ENCODE measurements around the gene HECTD2.
"Not testable (repeated sequence)": the region's sequence is repeated elsewhere in the genome, so short reads cannot be mapped to it uniquely, and the experiment has no call there.

HECTD2 gene

DNA sequence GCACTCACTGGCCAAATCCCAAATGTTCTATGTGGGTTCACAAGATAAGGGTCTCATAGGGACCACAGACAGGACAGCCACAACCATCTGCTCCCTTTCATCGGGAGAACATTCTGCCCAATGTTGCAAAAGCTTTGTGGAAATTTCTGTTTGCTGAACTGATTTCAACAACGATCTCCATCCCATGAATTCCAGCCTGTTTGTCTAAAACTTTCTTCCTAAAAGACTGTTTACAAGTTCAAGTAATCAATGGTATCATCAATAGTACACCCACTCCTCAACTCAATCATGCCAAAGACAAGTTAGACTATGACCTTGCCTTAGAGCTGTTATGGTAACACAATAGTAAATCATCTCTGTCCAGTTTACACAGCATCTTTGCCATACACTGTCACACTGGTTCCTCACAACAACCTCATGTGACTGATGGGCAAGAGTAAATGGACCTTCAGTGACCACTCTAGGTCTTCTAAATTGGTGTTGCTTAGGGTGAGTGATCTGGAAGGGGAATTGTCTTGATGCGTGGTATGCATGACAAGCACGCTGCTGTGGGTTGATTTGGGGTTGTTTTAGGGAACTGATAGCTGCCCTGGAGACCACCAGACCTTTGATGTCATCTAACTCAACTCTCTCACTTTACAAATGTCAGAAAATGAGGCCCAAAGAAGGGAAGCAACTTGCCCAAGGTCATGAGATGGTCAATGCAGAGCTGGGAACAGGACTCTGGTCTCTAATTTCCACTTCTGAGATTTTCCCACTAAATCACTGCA lies 127.7 kb downstream of the HECTD2 start:
- no peak for DNase-seq (ENCODE audit: low spot score)

DNA sequence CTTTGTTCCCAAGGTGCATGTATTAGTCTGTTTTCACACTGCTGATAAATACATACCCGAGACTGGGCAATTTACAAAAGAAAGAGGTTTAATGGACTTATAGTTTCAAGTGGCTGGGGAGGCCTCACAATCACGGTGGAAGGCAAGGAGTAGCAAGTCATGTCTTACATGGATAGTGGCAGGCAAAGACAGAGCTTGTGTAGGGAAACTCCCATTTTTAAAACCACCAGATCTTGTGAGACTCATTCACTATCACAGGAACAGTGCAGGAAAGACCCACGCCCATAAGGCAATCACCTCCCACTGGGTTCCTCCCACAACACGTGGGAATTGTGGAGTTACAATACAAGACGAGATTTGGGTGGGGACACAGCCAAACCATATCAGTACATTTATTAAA lies 129.8 kb downstream of the HECTD2 start:
- no peak for DNase-seq (ENCODE audit: low spot score)

DNA sequence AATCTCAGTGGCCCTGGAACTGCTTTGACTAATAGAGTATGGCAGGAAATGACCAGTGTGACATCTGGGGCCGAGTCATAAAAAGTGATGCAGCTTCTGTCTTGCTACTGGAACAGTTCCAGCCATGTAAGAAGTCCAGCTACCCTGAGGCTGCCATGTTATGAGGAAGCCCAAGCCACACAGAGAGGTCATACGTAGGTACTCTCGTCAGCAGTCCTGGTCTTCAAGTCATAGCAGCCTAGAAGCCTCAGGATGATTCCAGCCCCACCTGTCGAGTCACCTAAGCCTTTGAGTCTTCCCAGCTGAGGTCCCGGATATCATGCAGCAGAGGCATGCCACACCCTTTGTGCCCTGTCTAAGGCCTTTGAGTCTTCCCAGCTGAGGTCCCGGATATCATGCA lies 130.6 kb downstream of the HECTD2 start:
- DNase-seq (ENCODE audit: low spot score): no peak

GRCh38 chr10:91541481-91541880 lies 131.3 kb downstream of the HECTD2 start:
- no peak for DNase-seq (ENCODE audit: low spot score)

- DNase-seq (ENCODE audit: low spot score): no peak
These were observed 135.2 kb downstream of the HECTD2 start for GRCh38 chr10:91545384-91545783.

DNA sequence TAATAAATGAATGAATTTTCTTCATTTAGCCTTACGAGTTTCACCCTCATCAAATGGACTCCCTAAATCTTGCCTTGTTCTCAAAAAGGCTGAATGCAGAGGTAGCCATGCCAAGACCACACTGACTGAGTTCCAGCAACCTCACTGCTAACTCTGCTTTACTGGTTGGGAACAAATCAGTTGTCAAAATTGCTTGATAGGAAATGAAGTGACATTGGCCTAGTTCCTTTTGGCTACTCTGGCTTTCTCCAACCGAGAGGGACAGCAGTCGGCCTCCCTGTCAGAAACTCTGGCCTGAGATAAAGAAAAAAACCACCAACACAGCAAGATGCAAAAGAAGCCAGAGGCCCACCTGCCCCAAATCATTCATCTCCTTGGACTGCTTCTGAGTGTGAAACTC lies 135.7 kb downstream of the HECTD2 start:
- no peak for DNase-seq (ENCODE audit: low spot score)

DNA sequence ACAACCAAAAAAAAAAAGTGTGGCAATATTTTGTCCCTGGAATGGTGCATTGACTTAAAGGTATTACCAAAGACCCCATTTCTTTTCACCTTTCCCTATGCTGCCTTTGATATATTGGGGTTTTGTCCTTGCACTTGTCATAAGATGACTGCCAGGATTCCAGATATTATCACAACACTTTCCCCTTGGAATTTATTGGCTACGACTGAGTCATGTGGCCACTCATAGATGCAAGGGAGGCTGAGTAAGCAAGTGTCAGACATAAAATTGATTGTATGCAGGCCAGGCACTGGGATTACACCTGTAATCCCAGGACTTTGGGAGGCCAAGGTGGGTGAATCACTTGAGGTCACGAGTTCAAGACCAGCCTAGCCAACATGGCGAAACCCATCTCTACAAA lies 139.1 kb downstream of the HECTD2 start:
- DNase-seq (ENCODE audit: low spot score): no peak

DNA sequence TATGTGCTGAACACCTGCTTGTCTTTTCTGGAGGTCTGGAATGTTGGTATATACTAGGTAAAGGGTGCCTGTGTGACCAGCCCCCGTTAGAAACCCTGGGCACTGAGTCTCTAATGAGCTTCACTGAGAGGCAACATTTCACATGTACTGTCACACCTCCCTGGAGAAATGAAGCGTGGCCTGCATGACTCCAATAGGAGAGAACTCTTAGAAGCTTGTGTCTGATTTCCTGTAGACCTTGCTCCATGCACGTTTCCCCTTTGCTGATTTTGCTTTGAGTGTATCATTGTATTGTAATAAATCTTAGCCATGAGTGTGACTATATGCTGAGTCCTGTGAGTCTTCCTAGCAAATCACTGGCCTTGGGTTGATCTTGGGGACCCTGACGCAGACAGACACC lies 139.9 kb downstream of the HECTD2 start:
- DNase-seq (ENCODE audit: low spot score): no peak

- peak; percentile 53 for DNase-seq (ENCODE audit: low spot score)
These were observed 141.7 kb downstream of the HECTD2 start for GRCh38 chr10:91551856-91552255.

GRCh38 chr10:91552274-91553095 lies 142.3 kb downstream of the HECTD2 start:
- peak; percentile 38 for DNase-seq (ENCODE audit: low spot score)

- DNase-seq (ENCODE audit: low spot score): no peak
These were observed 145.3 kb downstream of the HECTD2 start for GRCh38 chr10:91555455-91555854.

GRCh38 chr10:91556691-91557566 lies 146.8 kb downstream of the HECTD2 start:
- no peak for DNase-seq (ENCODE audit: low spot score)

DNA sequence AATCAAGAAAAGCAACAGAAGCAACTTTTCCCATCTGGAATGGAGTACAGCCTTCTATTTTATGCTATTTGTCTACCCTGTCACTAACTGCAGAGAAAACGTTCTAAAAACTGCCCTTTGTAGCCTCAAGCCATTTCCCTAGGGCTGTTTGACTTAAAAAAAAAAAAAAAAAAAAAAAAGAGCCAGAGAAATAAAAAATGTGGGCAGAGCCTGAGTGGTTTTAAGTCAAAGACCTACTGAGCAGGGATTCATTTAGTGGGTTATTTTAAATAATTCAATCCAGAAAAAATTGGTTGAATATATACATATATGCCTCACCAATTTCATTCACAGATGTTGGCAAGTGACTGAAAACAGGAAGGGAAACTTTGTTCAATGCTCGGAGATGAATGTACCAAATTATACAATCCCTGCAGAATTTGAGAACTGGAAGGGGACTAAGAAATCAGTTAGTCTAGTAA lies 147.5 kb downstream of the HECTD2 start:
- no peak for DNase-seq (ENCODE audit: low spot score)

GRCh38 chr10:91558473-91558872 lies 148.3 kb downstream of the HECTD2 start:
- no peak for DNase-seq (ENCODE audit: low spot score)

DNA sequence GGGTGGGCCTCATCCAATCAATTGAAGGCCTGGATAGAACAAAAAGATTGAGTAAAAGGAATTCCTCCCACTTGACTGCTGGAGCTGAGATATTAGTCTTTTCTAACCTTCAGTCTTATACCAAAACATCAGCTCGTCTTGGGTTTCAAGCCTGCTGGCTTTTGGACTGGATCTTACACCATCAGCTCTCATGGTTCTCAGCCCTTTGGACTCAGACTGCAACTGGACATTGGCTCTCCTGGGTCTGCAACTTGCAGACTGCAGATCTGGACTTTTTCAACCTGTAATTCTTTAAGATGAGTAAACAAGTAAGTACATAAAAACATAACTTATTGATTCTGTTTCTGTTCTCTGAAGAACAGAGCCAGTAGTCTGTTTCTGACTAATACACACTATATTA lies 149.0 kb downstream of the HECTD2 start:
- no peak for DNase-seq (ENCODE audit: low spot score)

DNA sequence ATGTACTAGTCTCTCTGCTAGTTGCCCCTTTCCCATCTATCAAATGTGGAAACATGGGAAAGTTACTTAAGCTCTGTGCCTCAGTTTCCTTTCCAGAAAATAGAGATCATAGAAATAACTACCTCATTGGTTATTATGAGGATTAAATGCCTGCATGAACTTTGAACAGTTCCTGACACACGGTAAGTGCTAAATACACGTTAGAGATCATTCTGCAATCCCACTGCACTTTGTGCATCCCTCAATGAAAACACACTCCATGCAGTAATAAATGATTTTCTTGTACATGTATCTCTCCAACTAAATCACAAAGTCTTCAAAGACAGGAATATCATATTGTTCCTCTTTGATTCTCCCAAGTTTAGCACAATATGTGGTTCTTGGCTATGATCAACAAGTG lies 149.6 kb downstream of the HECTD2 start:
- DNase-seq (ENCODE audit: low spot score): no peak

- DNase-seq (ENCODE audit: low spot score): not testable (repeated sequence)
These were observed 150.7 kb downstream of the HECTD2 start for GRCh38 chr10:91560827-91561226.

GRCh38 chr10:91562839-91563581 lies 152.9 kb downstream of the HECTD2 start:
- DNase-seq (ENCODE audit: low spot score): no peak

DNA sequence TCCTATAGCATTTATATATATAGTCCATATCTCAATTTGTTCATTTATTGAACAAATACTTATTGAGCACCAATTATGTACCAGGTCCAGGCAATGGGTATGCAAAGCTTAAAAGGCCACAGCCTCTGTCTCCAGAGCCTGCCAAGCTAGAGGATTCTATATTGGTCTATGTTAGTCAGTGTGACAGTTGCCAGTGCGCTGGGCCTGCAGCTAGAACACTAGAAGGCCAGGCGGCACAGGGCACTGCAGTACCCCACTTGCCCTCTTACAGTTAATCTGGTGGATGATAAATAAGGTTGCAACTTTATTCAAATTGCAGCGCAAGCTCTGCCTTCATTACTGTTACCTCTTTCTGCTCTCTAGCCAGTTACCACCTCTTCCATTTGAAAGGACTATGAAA lies 153.9 kb downstream of the HECTD2 start:
- no peak for DNase-seq (ENCODE audit: low spot score)

Measured in D341Med (cell line).